ENCODE data around the gene STYX.

DNA sequence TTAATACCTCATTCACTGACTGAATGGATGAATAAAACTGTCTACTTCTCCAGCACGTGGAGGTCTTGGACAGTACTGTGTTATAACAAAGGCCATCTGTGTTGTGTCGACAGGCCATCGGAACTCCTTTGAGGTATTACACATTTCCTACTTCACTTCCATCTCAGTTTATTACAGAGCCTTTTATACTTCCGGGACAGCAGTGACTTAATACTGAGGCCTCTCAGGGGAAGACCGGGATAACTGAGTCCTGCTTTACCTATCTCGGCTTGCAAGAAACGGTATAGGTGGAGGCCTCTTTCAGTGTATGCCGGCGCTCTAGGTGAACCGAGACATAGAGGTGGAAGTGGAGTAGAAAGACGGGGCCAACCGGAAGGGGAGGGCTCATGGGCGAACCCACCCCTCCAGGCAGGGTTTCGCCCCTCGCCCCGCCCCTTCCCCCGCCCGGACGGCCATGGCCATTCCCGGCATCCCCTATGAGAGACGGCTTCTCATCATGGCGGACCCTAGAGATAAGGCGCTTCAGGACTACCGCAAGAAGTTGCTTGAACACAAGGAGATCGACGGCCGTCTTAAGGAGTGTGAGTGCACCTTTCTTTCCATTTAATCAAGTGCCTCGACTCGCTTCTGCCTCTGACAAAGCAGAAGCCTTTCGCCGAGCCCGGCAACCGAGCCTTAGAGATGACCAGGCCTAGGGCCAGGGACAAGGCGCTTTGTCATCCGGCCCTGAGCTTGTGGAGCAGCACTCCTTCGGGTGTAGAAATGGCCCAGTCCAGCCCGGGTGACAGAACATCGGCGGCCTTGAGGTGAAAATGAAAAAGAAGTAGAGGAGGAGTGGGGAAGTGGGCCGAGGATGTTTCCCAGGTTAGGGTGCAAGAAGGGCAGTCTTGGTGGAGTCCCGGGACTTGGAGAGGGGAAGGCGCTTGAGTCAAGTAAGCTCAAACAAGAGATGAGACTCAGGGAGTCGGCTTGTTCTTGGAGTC lies 23.0 kb upstream of the STYX start, which contains the start of gene PSMC6:
- TF ChIP-seq, protein P1, sequence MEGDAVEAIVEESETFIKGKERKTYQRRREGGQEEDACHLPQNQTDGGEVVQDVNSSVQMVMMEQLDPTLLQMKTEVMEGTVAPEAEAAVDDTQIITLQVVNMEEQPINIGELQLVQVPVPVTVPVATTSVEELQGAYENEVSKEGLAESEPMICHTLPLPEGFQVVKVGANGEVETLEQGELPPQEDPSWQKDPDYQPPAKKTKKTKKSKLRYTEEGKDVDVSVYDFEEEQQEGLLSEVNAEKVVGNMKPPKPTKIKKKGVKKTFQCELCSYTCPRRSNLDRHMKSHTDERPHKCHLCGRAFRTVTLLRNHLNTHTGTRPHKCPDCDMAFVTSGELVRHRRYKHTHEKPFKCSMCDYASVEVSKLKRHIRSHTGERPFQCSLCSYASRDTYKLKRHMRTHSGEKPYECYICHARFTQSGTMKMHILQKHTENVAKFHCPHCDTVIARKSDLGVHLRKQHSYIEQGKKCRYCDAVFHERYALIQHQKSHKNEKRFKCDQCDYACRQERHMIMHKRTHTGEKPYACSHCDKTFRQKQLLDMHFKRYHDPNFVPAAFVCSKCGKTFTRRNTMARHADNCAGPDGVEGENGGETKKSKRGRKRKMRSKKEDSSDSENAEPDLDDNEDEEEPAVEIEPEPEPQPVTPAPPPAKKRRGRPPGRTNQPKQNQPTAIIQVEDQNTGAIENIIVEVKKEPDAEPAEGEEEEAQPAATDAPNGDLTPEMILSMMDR (conservative IDR thresholded peaks at IDR 0.05 in 1 of 2, IDR thresholded peaks at IDR 0.05 in 1 of 2; ENCODE audit: extremely low read depth in 1 of 2, insufficient read depth in 1 of 2, low read depth in 1 of 2, low read length in 2 of 2), result no peak
- no peak for TF ChIP-seq EZH2 (IDR thresholded peaks at IDR 0.05; ENCODE audit: borderline replicate concordance, low read length)

Measured in mammary epithelial cell (primary cell).